Measurements from ENCODE around the gene SNX32. TPM values are rescaled to one million over a fixed set of nuclear protein-coding genes. Genes with fewer than 3 reads are reported as not detected.

Gene SNX32
- total and polyA plus RNA-seq, 9 of the 15 experiments (the other 6 are each of a cell fraction or from before 2014, with no cell fraction given), result 0.03 TPM; not detected in 7

- TF ChIP-seq SP2 (IDR thresholded peaks at IDR 0.05; ENCODE audit: extremely low read depth, low read depth, low read length, poor library complexity, severe bottlenecking) (no peak), SMARCA5 (IDR thresholded peaks at IDR 0.05) (no peak), PTBP1 (IDR thresholded peaks at IDR 0.05; ENCODE audit: low read depth, low read length) (peak; percentile 87), NR3C1 (CRISPR knock-in tag; IDR thresholded peaks at IDR 0.05) (peak; percentile 16; the same call in 1 of the 2 replicates), NR4A1 (CRISPR knock-in tag; IDR thresholded peaks at IDR 0.05) (0 out of 2 replicates have a peak, but pooled peaks have one; percentile 28), NR4A1 (tag; IDR thresholded peaks at IDR 0.05) (peak; percentile 79; the same call in 1 of the 2 replicates), ZNF384 (IDR thresholded peaks at IDR 0.05; ENCODE audit: low read depth, low read length) (no peak), ESRRA (IDR thresholded peaks at IDR 0.05; ENCODE audit: borderline replicate concordance, low read depth) (peak; percentile 65), XRCC3 (IDR thresholded peaks at IDR 0.05) (no peak), KLF13 (tag; IDR thresholded peaks at IDR 0.05; ENCODE audit: borderline replicate concordance, low read depth) (peak; percentile 39; the same call in 1 of the 2 replicates), THRA (IDR thresholded peaks at IDR 0.05) (no peak), MECOM (CRISPR knock-in tag; IDR thresholded peaks at IDR 0.05) (no peak), ZNF766 (CRISPR knock-in tag; conservative IDR thresholded peaks at IDR 0.05) (no peak), ZNF407 (IDR thresholded peaks at IDR 0.05; ENCODE audit: low read depth) (no peak)
Measured at GRCh38 chr11:65899356-65900124, 65.8 kb downstream of the SNX32 start (continued).
